Erythroblast (primary cell): ENCODE results near the gene ZNF41.
"Not testable (repeated sequence)": the region's sequence is repeated elsewhere in the genome, so short reads cannot be mapped to it uniquely, and the experiment has no call there.

Experiments used
- DNase-seq, 2 experiments: peaks; one replicate each; lab custom pipeline; 2025; lab: John Stamatoyannopoulos, UW
- GATA1 ChIP-seq: IDR thresholded peaks from 2 replicates; pipeline ENCODE4 v1.6.1; 2011; ENCODE audit warnings: low read depth, mild to moderate bottlenecking, control low read depth, low read length, moderate library complexity
- POLR2A ChIP-seq: IDR thresholded peaks from 2 replicates; pipeline ENCODE4 v1.6.1; 2011; ENCODE audit warnings: mild to moderate bottlenecking, low read length

ZNF41 gene

DNA sequence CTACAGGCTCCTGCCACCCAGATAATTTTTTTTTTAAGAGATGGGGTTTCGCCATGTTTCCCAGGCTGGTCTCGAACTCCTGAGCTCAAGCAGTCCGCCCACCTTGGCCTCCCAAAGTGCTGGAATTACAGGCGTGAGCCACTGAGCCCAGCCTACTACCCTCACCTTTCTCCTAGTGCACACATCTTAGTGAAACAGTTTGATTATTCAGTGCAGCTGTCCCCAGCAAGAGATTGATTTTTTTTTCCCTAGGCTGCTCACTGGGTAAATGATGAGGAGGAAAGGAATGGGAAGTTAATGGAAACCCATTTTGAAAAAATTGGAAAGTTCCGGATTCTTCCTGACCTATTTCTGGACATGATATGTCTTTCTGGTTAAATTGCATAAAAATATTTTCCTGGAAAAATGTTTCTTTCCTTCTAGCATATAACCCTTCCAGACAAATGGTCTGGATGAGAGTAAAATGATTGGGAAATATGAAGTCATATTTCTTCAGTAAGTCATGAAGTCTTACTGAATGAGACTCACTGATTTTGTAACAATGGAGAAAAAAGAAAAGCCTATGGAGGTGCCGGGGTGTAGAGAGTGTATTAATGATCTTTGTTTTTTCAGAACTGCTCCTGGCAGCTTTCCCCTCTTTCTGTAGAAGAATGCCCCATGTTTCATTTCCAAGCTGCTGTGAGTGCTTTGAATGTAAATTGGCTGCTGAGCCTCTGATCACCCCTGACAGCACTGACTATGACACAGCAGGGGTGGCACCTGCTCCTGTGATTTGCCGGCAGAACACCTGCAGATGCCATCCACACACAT is 19.5 kb upstream of the ZNF41 start:
- TF ChIP-seq GATA1 (no peak), POLR2A (no peak)
- no peak for DNase-seq

DNA sequence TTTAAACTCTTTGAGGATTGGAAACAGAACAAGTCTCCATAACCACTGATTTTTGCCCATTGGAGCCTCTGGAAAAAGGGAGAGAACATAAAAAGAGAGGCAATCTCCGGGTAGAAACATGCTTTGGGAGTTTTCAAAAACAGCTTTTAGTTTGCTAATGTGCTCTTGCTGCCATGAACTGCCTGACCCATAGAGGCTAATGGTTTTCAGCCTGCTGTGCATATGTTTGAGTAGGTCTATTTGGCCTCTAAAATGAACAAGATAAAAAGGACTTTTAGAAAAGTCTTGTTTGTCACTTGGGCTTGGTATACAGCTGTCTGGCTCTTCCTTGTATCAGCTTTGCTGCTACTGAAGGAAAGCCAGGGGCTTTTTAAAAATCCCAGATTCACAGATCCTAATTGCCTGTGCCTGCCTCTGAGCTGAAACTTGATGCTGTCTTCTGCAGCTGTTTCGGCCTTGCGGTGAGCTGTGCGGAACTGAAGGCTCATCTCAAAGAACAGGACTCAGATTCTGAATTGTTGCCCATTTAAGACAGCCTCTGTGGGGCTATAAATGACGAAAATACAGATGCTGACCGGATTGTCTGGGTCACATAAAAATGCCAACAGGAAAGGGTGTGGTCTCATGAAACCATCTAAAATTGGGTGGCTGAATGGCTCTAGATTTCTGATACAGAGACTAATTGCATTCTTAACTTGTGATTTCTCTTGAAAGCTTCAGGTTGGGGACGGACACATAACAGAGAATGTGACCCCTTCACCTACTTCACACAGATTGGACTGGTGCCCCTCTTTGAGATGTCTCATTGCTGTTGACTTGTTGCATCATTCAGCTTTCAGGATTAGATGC is 18.4 kb upstream of the ZNF41 start:
- no peak for DNase-seq
- TF ChIP-seq GATA1 (no peak), POLR2A (no peak)

DNA sequence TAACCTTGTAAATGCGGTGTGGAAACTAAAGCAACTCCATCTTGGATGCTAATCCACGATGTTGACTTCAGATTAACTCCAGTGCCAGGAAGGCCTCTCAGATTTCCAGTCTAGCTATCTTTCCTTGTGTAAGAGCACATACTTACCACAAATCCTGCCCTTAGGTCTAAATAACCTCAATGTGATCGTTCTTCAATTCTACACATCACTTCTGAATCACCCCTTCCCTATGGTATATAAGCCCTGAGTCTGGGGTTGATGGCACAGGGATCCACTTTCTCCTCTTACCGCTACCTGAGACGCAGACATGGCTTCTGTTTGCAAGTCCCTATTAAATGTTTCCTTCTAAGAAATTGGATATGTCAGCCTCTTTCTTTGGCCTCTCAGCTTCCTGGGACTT is 17.5 kb upstream of the ZNF41 start:
- DNase-seq = no peak
- TF ChIP-seq POLR2A (no peak), GATA1 (no peak)

GRCh38 chrX:47499293-47499692 is 16.3 kb upstream of the ZNF41 start:
- DNase-seq = no peak
- no peak for TF ChIP-seq GATA1

- no peak for DNase-seq
- TF ChIP-seq POLR2A = no peak
- TF ChIP-seq GATA1 = no peak
Observed at GRCh38 chrX:47498411-47498810, 15.4 kb upstream of the ZNF41 start.

DNA sequence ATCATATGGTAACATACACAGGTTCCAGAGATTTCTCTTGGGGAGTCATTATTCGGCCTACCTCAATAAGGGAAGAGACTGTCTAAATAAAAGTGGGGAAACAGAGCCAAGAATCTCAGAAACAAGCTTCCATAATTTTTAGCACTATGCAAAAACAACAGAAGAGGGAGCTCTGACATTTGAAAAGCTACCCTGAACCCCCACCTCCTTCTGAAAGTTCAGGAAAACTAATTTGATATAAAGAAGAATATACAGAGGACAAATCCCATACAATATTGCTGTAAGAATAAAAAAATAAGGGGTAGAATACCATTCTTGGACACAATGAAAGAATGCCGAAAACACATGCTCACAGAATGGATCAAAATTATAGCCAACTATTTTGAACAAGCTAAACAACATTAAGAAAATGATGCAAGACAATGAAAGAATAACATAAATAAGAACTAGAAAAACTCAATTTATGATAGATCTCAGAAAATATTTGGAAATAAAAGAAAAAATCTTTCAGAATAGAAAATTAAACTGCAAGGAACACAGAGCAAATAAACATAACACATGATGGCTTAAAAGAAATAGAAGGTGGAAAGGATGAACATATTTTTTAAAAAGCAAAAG is 14.4 kb upstream of the ZNF41 start:
- TF ChIP-seq GATA1 (no peak), POLR2A (no peak)
- peak in 1 of 2 experiments; percentile 30 for DNase-seq

- not testable (repeated sequence) for DNase-seq
Observed at GRCh38 chrX:47492133-47492532, 9.1 kb upstream of the ZNF41 start.

DNA sequence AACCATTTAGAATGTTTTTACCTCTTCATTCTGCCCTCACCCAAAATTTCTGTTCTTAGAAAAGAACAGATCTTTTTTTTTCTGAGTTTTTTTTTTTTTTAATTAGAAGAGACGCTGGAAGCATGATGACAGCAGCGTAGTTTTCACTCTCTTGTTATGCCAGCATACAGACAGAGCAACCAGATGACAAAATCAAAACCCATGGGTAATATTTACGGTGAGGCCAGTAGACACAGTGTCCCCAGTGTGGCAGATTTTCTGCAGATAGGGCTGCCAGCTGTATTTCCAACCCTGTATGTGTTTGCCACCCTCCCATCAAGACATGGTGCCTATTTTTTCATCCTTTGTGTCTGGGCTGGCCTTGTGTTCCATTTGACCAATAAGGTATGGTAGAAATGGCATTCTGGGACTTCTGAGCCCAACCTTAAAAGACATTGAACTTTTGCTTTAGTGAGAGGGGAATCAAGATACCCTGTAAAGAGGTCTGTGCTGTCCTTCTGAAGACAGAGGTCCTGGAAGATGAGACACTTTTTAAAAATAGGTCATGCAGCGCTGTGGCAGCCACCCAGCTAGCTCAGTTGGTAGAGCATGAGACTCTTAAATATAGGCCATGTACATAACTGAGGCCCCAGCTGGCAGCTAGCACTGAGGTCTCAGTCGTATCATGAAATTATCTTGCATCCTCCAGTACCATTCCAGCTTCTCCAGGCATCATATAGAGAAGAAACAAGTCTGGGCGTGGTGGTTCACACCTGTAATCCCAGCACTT is 6.7 kb upstream of the ZNF41 start:
- TF ChIP-seq GATA1 = no peak
- no peak for TF ChIP-seq POLR2A
- DNase-seq = no peak

- no peak for TF ChIP-seq POLR2A
- no peak for TF ChIP-seq GATA1
Observed at GRCh38 chrX:47484885-47485284, 1.9 kb upstream of the ZNF41 start.

DNA sequence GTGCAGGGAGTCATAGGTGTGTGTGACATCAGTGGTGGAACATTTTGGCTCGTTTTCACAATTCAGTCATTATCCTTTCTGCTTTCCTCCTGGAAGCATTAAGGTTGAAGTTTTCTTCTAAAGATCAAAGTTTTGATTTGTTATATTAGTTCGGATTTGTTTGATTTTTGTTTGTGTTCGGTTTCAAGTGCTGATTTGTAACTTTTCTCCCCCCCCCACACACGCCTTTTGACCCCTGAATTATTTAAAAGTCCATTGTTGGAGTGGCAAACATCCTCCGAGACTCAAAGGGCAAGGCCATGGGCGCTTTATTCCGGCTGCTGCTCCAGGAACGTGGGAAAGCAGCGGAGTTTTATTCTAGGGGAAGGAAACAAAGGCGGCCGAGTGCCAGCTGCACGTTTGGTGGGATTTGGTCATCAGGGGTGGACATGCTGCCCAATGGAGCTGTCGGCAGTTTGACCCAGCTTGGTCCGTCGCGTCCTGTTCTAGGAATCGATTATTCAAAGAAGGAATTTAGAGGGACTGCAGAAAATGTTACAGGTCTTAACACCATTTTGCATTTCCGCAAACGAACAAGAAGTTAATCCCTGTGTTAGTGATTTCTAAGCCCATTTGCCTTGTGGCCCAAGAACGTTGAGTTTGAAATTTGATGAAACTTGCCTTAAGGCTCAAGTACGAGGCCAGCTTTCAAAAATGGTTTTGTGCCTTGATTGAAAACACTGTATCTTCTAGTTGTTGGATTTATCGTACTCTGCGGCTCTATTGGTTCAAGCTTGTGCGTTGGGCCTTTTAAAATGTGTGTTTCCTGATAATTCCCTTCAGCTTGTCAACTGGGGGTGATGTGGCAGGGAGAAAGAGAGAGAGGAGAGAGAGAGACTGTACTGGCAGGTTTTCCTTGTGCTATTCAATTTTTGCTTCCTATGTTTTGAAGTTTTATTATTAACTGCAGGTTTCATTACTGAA is 565 bp upstream of the ZNF41 start:
- DNase-seq = peak; percentile 33 to 38
- TF ChIP-seq POLR2A = no peak
- TF ChIP-seq GATA1 = no peak

More at GRCh38 chrX:47484885-47485284, 1.9 kb upstream of the ZNF41 start:
- no peak for DNase-seq

GRCh38 chrX:47482065-47482511 is 934 bp downstream of the ZNF41 start:
- DNase-seq = no peak
- TF ChIP-seq POLR2A (no peak), GATA1 (no peak)

DNA sequence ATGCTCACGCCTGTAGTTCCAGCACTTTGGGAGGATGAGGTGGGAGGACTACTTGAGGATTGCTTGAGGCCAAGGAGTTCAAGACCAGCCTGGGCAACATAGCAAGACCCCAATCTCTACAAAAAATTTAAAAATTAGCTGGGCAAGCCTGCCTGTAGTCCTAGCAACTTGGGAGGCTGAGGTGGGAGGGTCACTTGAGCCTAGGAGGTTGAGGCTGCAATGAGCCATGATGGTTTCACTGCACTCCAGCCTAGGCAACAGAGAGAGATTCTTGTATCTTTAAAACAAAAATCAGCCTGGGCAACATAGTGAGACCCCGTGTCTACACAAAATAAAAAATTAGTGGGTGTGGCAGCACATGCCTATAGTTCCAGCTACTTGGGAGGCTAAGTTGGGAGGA is 1.9 kb downstream of the ZNF41 start:
- TF ChIP-seq POLR2A (no peak), GATA1 (no peak)
- DNase-seq = no peak
